ENCODE results near the gene COL13A1. TPM values are rescaled to one million over a fixed set of nuclear protein-coding genes. Genes with fewer than 3 reads are reported as not detected.

The COL13A1 gene
- total RNA-seq, 1 experiment from 2014 or later = 3.6 TPM

GRCh38 chr10:69939061-69939460 lies 137.4 kb downstream of the COL13A1 start:
- no peak overlapping the region for H4K8ac ChIP-seq (replicated peaks; ENCODE audit: insufficient read length, low read depth, low read length)
- H3K9me3 ChIP-seq (ENCODE audit: control insufficient read depth, low read depth, low read length) = peaks cover 5% of the 10 kb centered on the region
- Mint-ChIP-seq H3K27me3 (ENCODE audit: low read depth) (peaks cover 15% of the 10 kb centered on the region), H3K4me1 (no peaks in the 10 kb centered on the region), H3K27ac (no peak overlapping the region), H3K4me3 (no peak overlapping the region), H3K36me3 (ENCODE audit: insufficient read depth in 1 of 3, low read depth in 3 of 3) (peaks cover 0 to 10% (median 0%) of the 10 kb centered on the region in 3 experiments; a peak in 2 of 7 replicates), H3K9me3 (peaks cover 7 to 8% of the 10 kb centered on the region in 2 experiments; a peak in 3 of 5 replicates)
- no peak overlapping the region for H3K4me2 ChIP-seq (ENCODE audit: insufficient read depth, insufficient read length, low read length)
- H2BK5ac ChIP-seq (ENCODE audit: insufficient read length, low read length) = no peak overlapping the region
- H4K91ac ChIP-seq (ENCODE audit: insufficient read length, low read depth, low read length) = no peak overlapping the region
- no peaks in the 10 kb centered on the region for H3K79me1 ChIP-seq (ENCODE audit: insufficient read depth, low read depth, low read length, poor library complexity, severe bottlenecking)
- no peaks in the 10 kb centered on the region for H4K20me1 ChIP-seq (ENCODE audit: control insufficient read depth, insufficient read depth, insufficient read length)
- no peak overlapping the region for H3K56ac ChIP-seq (ENCODE audit: insufficient read length, low read depth, low read length)
- no peak overlapping the region for H2BK120ac ChIP-seq (ENCODE audit: low read depth, low read length, poor library complexity, severe bottlenecking)
- no peak overlapping the region for H2BK15ac ChIP-seq (ENCODE audit: low read depth, low read length)
- no peak overlapping the region for H3K27ac ChIP-seq (ENCODE audit: insufficient read length, low read depth, low read length)
- no peaks in the 10 kb centered on the region for H3K79me2 ChIP-seq (ENCODE audit: insufficient read depth, low read length)
- H3K9ac ChIP-seq (ENCODE audit: extremely low read depth, insufficient read length, low read length) = no peak overlapping the region
- no peak overlapping the region for H2BK12ac ChIP-seq (ENCODE audit: insufficient read length, low read depth, low read length)
- no peak overlapping the region for H3K4ac ChIP-seq (ENCODE audit: low read depth, low read length)
- H3K27me3 ChIP-seq (ENCODE audit: insufficient read depth, low read length) = no peaks in the 10 kb centered on the region
- no peak overlapping the region for H3T11ph ChIP-seq (ENCODE audit: low read length)
- no peak for DNase-seq
- no CpG with 5 or more reads among the region's 3 CpGs for WGBS (ENCODE audit: extremely low coverage, insufficient read length, low lambda C conversion rate)
- H3K4me1 ChIP-seq (ENCODE audit: insufficient read depth, low read length) = no peaks in the 10 kb centered on the region
- TF ChIP-seq, protein P1, sequence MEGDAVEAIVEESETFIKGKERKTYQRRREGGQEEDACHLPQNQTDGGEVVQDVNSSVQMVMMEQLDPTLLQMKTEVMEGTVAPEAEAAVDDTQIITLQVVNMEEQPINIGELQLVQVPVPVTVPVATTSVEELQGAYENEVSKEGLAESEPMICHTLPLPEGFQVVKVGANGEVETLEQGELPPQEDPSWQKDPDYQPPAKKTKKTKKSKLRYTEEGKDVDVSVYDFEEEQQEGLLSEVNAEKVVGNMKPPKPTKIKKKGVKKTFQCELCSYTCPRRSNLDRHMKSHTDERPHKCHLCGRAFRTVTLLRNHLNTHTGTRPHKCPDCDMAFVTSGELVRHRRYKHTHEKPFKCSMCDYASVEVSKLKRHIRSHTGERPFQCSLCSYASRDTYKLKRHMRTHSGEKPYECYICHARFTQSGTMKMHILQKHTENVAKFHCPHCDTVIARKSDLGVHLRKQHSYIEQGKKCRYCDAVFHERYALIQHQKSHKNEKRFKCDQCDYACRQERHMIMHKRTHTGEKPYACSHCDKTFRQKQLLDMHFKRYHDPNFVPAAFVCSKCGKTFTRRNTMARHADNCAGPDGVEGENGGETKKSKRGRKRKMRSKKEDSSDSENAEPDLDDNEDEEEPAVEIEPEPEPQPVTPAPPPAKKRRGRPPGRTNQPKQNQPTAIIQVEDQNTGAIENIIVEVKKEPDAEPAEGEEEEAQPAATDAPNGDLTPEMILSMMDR (conservative IDR thresholded peaks at IDR 0.05) = no peak
- no peak overlapping the region for H2BK20ac ChIP-seq (ENCODE audit: low read depth, low read length, poor library complexity, severe bottlenecking)
- no peak overlapping the region for H2AFZ ChIP-seq (ENCODE audit: low read length)
- H3K23ac ChIP-seq (ENCODE audit: insufficient read length, low read depth, low read length) = no peak overlapping the region
- H3K23me2 ChIP-seq (ENCODE audit: insufficient read length, low read depth, low read length, poor library complexity, severe bottlenecking) = no peaks in the 10 kb centered on the region
- no peak overlapping the region for H2AK5ac ChIP-seq (ENCODE audit: insufficient read length, low read length)
- H3K14ac ChIP-seq (ENCODE audit: insufficient read depth, low read length) = no peak overlapping the region
- H3K18ac ChIP-seq (ENCODE audit: insufficient read length, low read depth, low read length) = no peak overlapping the region
- no peak overlapping the region for H4K5ac ChIP-seq (ENCODE audit: insufficient read length, low read depth, low read length)

Data from H9 (cell line).